Right ventricle myocardium inferior (tissue), 1 donor: Measurements from ENCODE around the gene RAB7B. TPM values are rescaled to one million over a fixed set of nuclear protein-coding genes. Genes with fewer than 3 reads are reported as not detected.

ENCODE experiments used
- total RNA-seq: library from RNA; stranded (reverse); fragmentation: NEBNext Ultra II Directional; extraction: Animal tissue kit (Norgen Biotek cat#: 25700); gene quantifications from one replicate; pipeline ENCODE4 v1.2.1, GENCODE V29; 2021
- donor health status: DM: no; HTN: yes; CAD: no; lungs with severe emphysema.

RAB7B gene
- total RNA-seq, 1 donor from 2014 or later = 1.6 TPM

Other genes with a start within 250 kb of the RAB7B start
- 16.6 TPM for gene RAB29, start 227.9 kb downstream of the RAB7B start, total RNA-seq
- gene SLC41A1, start 190.2 kb downstream of the RAB7B start, total RNA-seq = 458 TPM
- gene PM20D1, start 153.3 kb downstream of the RAB7B start, total RNA-seq = 1.7 TPM
- 25.4 TPM for gene SLC26A9, start 59.9 kb downstream of the RAB7B start, total RNA-seq
- not detected for gene CTSE, start 20.5 kb upstream of the RAB7B start, total RNA-seq
- gene RHEX, start 49.8 kb upstream of the RAB7B start, total RNA-seq = 0.81 TPM
- gene AVPR1B, start 114.0 kb upstream of the RAB7B start, total RNA-seq = not detected
- gene FAM72A, start 199.4 kb upstream of the RAB7B start, total RNA-seq = 1.6 TPM
- gene SRGAP2, start 200.1 kb upstream of the RAB7B start, total RNA-seq = 20.7 TPM